GM12873 (cell line): ENCODE measurements around the gene ARHGAP42.

Experiments
- TF ChIP-seq, protein P1 (sequence below): IDR thresholded peaks from 2 replicates; pipeline ENCODE4 v1.5.1; 2012; ENCODE audit warnings: low read depth, mild to moderate bottlenecking, moderate library complexity, low read length, control low read depth; ENCODE audit not compliant: insufficient read depth; ENCODE audit errors: missing control alignments

The ARHGAP42 gene

DNA sequence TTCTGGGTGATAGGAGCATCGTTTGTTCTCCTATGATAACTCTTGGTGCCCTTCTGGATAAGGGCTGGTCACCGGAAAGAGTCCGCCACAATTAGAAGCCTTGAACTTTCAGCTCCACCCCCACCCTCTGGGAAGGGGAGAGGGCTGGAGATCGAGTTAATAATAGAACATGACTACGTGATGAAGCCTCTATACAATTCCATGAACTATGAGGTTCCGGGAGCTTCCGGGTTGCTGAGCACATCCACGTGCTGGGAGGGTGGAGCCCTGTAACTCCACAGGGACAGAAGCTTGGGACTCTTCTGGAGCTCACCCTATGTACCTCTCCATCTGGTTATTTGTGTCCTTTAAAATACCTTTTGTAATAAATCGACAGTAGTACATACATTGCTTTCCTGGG is 40.3 kb downstream of the ARHGAP42 start:
- TF ChIP-seq, protein P1, sequence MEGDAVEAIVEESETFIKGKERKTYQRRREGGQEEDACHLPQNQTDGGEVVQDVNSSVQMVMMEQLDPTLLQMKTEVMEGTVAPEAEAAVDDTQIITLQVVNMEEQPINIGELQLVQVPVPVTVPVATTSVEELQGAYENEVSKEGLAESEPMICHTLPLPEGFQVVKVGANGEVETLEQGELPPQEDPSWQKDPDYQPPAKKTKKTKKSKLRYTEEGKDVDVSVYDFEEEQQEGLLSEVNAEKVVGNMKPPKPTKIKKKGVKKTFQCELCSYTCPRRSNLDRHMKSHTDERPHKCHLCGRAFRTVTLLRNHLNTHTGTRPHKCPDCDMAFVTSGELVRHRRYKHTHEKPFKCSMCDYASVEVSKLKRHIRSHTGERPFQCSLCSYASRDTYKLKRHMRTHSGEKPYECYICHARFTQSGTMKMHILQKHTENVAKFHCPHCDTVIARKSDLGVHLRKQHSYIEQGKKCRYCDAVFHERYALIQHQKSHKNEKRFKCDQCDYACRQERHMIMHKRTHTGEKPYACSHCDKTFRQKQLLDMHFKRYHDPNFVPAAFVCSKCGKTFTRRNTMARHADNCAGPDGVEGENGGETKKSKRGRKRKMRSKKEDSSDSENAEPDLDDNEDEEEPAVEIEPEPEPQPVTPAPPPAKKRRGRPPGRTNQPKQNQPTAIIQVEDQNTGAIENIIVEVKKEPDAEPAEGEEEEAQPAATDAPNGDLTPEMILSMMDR = no peak

DNA sequence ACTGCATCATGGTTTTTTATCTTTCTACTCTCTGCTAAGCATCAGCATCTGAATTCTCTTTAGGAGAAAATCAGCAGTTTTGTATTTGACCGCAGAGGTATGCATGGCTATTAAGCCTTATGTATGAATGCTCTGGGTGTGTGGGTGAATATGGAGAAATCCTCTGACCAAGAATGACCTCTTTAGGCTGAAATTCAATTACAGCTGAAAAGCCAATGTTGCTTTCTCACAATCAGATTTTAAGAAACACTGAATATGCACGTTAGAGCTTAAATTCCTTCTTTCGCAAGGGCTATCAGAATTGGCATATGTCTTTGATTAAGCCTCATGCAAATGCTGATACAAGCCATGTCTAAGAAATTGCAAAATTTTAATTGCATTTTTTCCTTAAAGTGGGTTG is 43.2 kb downstream of the ARHGAP42 start:
- TF ChIP-seq, protein P1 = no peak

DNA sequence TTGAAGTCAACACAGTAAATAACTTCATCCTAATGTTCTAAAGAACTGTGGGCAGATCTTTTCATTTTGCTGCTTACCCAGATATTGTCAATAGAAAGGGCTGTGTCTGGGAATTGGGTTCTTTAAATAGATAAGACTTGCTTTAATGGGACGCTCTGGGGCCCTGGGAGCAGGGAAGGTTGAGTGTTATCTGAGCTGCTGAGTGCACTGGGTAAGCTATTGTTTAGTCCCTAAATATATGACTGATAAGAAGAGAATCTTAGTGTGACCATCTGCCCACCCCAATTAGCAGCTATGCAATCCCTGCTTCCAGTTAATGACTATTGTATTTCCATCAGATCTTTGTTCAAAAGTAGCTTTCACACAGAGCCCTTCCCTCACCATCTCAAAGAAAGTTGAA is 44.4 kb downstream of the ARHGAP42 start:
- TF ChIP-seq, protein P1 = no peak

DNA sequence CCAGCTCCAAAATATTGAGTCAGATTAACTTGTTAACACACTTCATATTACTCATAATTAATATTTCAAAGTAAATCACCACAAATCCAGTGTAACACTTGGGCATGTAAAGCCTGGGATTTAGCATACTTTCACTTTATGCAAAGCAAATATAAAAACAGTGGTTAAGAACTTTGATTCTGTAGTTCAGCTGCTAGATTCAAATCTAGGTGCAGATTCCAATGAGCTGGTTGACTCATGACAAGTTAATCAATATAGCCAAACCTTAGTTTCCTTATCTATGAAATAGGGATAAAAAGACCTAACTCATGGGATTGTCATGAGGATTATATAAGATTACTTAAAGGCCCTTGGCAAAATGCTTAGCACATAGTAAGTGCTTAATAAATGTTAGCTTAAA is 45.9 kb downstream of the ARHGAP42 start:
- TF ChIP-seq, protein P1 = no peak

DNA sequence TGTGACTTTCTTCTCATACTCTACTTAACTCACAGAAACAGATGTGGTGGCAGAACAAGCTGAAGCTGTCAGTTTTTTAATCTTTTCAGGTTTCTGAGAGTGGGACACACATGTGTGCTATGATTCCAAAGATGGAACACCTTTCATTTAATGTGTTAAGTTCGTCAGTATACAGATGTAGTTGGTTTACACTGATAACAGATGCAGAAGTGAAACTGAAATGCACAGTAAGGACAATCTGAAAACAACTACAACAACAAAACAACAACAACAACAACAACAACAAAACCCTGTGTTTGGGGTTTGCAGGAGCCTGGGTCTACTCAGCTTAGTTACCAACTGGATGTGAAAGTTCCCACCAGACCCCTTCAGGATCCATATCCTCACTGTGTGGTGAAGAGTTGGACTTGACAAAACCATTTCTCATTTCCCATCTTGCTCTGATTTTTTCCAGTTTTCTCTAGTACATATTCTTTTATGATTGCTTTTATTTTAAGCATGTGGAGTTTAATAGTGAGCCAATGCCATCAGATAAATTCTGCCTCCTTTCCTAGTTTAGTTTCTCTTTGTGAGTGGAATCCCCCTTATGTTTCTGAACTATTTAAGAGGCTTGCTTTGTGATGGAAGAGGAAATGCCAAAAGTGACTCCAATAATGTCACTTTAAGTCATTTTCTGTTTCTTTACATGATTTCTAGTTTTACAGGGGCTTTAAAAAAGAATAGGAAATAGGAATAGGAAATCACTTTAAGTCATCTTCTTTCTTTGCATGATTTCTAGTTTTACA is 47.8 kb downstream of the ARHGAP42 start:
- TF ChIP-seq, protein P1 = no peak

DNA sequence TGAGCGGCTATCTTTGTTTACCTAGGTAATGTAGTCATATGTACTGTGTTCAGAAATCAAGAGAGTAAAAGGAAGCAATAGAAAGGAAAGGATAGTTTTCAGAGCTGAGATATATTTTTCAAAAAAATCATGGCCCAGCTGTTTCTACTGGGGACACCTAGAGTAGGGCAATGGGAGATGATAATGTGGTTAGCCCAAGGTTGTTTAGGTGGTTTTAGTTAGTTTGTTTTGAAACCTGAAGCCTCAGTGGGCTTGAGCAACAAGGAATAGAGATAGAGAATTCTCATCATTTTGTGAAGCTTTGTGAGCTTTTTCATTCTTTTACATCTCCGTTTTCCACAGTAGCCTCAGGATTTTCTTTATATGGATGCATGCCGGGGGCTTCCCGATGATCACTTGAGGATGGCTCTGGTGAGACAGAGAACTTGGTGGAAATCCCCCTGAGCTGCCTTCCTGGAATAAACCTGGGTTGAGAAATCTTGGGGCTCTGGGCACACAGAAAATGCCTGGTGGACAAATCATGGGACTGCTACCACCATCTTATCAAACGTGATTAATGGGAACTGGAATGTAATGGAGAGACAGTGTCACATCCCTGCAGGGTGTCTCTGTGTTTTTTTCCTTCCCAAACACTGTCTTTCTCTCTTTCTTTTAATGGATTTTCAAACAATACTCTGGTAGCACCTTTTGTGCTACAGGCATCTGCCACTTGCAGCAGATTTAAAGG is 49.0 kb downstream of the ARHGAP42 start:
- TF ChIP-seq, protein P1 = no peak

DNA sequence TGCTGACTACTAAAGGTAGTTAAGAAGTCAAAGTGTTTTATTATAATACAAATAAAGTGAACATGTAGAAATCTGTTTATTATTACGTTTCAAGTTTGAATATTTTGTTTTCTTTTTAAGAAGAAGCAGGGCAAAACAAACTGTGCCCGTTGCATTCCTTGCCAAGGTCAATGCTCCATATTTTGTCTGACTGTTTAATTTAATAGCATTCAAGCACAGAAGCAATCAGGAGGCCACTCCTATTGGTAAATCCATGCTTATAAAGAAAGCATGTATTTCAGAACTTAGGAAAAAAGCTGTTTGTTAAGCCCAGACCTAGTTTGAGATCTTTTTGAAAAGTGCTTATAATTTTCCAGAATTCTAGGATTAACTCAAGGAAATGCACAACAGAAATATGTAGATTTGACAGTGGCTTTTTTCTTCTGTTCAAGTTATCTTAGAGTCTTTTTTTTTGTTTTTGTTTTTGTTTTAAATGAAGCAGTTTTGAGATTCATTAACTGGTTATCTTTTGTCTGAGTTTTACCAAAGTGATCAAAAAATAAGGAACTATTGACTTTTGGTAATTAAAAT is 51.7 kb downstream of the ARHGAP42 start:
- TF ChIP-seq, protein P1 = no peak
